Body of pancreas (tissue), 4 donors: ENCODE data around the gene HEATR5B. TPM values are rescaled to one million over a fixed set of nuclear protein-coding genes. Genes with fewer than 3 reads are reported as not detected.
A peak's percentile ranks its signal among the peaks of the same experiment; 100 is the strongest.
"Not testable (repeated sequence)": the region's sequence is repeated elsewhere in the genome, so short reads cannot be mapped to it uniquely, and the experiment has no call there.

Experiments
- ATAC-seq: fragments of 150-250 bp; one replicate; pipeline ENCODE4 v1.9.1; 2016
- DNase-seq, 4 donors: peaks; one replicate each; pipeline ENCODE4 v3.0.0-alpha.2; 2019
- H3K27ac ChIP-seq, 4 donors: fragments of 200-600 bp; sonication (generic); 1 replicate in 3 of 4; 2 replicates in 1 of 4; pipeline versions ENCODE4 v1.5.1 to v1.6.1; 2016 to 2019; ENCODE audit warnings: mild to moderate bottlenecking in 1 of 4, mixed read lengths in 1 of 4, moderate library complexity in 1 of 4
- H3K27me3 ChIP-seq, 2 donors: fragments of 200-600 bp; sonication (generic); one replicate each; pipeline ENCODE4 v1.6.0; 2016; ENCODE audit warnings: mild to moderate bottlenecking in 1 of 2
- H3K36me3 ChIP-seq, 2 donors: fragments of 200-600 bp; sonication (generic); replicated peaks in 1 of 2; 2 replicates each; pipeline ENCODE4 v1.5.1; 2016; ENCODE audit warnings: low read depth in 2 of 2; ENCODE audit not compliant: insufficient read depth in 1 of 2
- H3K4me1 ChIP-seq: fragments of 200-600 bp; sonication (generic); one replicate; pipeline ENCODE4 v1.6.0; 2016
- H3K4me3 ChIP-seq, 2 donors: fragments of 200-600 bp; sonication (generic); 1 replicate in 1 of 2; 2 replicates in 1 of 2; pipeline ENCODE4 v1.5.1; 2016 to 2019
- H3K9me3 ChIP-seq, 3 donors: fragments of 200-600 bp; sonication (generic); 1 replicate in 2 of 3; 2 replicates in 1 of 3; pipeline ENCODE4 v1.5.1; 2016
- CTCF ChIP-seq, 7 experiments: fragments of 450-650 bp in 4 of 7; fragments of 200-600 bp in 3 of 7; sonication (generic) in 3 of 7; IDR thresholded peaks; one replicate each; pipeline ENCODE4 v1.5.1; 2016 to 2019; ENCODE audit warnings: antibody characterized with exemption in 7 of 7
- POLR2A ChIP-seq, 3 donors: fragments of 450-650 bp; IDR thresholded peaks; one replicate each; pipeline ENCODE4 v1.6.1; 2016; ENCODE audit warnings: antibody characterized with exemption in 3 of 3, mild to moderate bottlenecking in 2 of 3
- WGBS, 2 donors: methylation state at CpG; one replicate each; pipeline ENCODE4 v1.1.5; 2017; 5-methylcytosine and 5-hydroxymethylcytosine counted together
- intact Hi-C: fragments of 100-400 bp; cut with DNase I; formaldehyde crosslinking; loops from one replicate; pipeline ENCODE4 v1.15.1; 2023
- total RNA-seq, 2 donors: library from RNA; depleted of rRNA; stranded (reverse); fragments of >200 nt; gene quantifications; one replicate each; pipeline ENCODE4 v1.1.0, GENCODE V29; 2016

Gene HEATR5B
- total RNA-seq, 2 donors from 2014 or later = 44.8 to 51.9 TPM

- H3K27ac ChIP-seq = peak overlapping the region in 2 of 4 donors; percentile 40 to 74
- WGBS, 2 donors = 94 to 98% methylated on average over 2 of the region's 2 CpGs
- no peak for ATAC-seq
These were observed 133.1 kb downstream of the HEATR5B start for GRCh38 chr2:36951027-36951518.

GRCh38 chr2:36949845-36950244 is 134.3 kb downstream of the HEATR5B start:
- Histone ChIP-seq H3K4me1 (peaks cover 28% of the 10 kb centered on the region), H3K4me3 (no peak overlapping the region), H3K27me3 (no peaks in the 10 kb centered on the region), H3K27ac (peak overlapping the region in 1 of 4 donors; percentile 4), H3K36me3 (no peaks in the 10 kb centered on the region), H3K9me3 (no peaks in the 10 kb centered on the region)
- intact Hi-C loops = no loop called here
- whole genome bisulfite sequencing, 2 donors = 66 to 93% methylated on average over 1 of the region's 1 CpG
- TF ChIP-seq CTCF (IDR thresholded peaks at IDR 0.05) (no peak), POLR2A (IDR thresholded peaks at IDR 0.05) (no peak)
- ATAC-seq (no peak), DNase-seq (no peak)

More at GRCh38 chr2:36951027-36951518, 133.1 kb downstream of the HEATR5B start:
- peaks cover 28% of the 10 kb centered on the region for H3K4me1 ChIP-seq
- no peak overlapping the region for H3K4me3 ChIP-seq
- intact Hi-C loops = no loop called here
- no peaks in the 10 kb centered on the region for H3K36me3 ChIP-seq
- H3K27me3 ChIP-seq = no peaks in the 10 kb centered on the region
- no peak for DNase-seq
- TF ChIP-seq POLR2A (IDR thresholded peaks at IDR 0.05) (no peak), CTCF (IDR thresholded peaks at IDR 0.05) (no peak)
- H3K9me3 ChIP-seq = no peaks in the 10 kb centered on the region

GRCh38 chr2:36945240-36945639 is 138.9 kb downstream of the HEATR5B start:
- intact Hi-C loops, H3K27me3 ChIP-seq, H3K27ac ChIP-seq, H3K36me3 ChIP-seq, DNase-seq, H3K4me3 ChIP-seq, ATAC-seq, H3K4me1 ChIP-seq, H3K9me3 ChIP-seq: not testable (repeated sequence)
- 87 to 97% methylated on average over 10 of the region's 10 CpGs for WGBS, 2 donors

GRCh38 chr2:36941867-36942266 is 142.3 kb downstream of the HEATR5B start:
- Histone ChIP-seq H3K4me3 (no peak overlapping the region), H3K27me3 (no peaks in the 10 kb centered on the region), H3K27ac (no peak overlapping the region), H3K36me3 (no peaks in the 10 kb centered on the region), H3K9me3 (no peaks in the 10 kb centered on the region), H3K4me1 (no peaks in the 10 kb centered on the region)
- 90 to 95% methylated on average over 4 of the region's 4 CpGs for WGBS, 2 donors
- TF ChIP-seq POLR2A (IDR thresholded peaks at IDR 0.05) = no peak
- no peak for TF ChIP-seq CTCF (IDR thresholded peaks at IDR 0.05)
- DNase-seq (no peak), ATAC-seq (no peak)
- intact Hi-C loops = no loop called here

GRCh38 chr2:36936526-36936925 is 147.6 kb downstream of the HEATR5B start:
- H3K4me1 ChIP-seq, H3K36me3 ChIP-seq, H3K4me3 ChIP-seq, H3K27me3 ChIP-seq, H3K27ac ChIP-seq, H3K9me3 ChIP-seq, DNase-seq, intact Hi-C loops, ATAC-seq: not testable (repeated sequence)

- 91 to 95% methylated on average over 6 of the region's 6 CpGs for WGBS, 2 donors
- H3K27me3 ChIP-seq, H3K9me3 ChIP-seq, H3K4me3 ChIP-seq, H3K36me3 ChIP-seq, intact Hi-C loops, DNase-seq, ATAC-seq: not testable (repeated sequence)
- H3K4me1 ChIP-seq = peaks cover 19% of the 10 kb centered on the region
- H3K27ac ChIP-seq = peak overlapping the region in 3 of 4 donors; percentile 23 to 75 (median 59)
These were observed 152.5 kb downstream of the HEATR5B start for GRCh38 chr2:36931688-36932087.

Other genes with a start within 250 kb of the HEATR5B start
- 10 to 100 TPM in 1 of 2 donors, 1 to 10 TPM in 1; 7.3 to 12.7 TPM for gene STRN, start 117.8 kb downstream of the HEATR5B start, total RNA-seq
- gene GPATCH11, start 146 bp upstream of the HEATR5B start, total RNA-seq = 1 to 10 TPM; 3.3 to 5.2 TPM
- gene EIF2AK2, start 72.6 kb upstream of the HEATR5B start, total RNA-seq = 10 to 100 TPM; 18.9 to 39.9 TPM
- gene SULT6B1, start 104.3 kb upstream of the HEATR5B start, total RNA-seq = not detected
- gene CEBPZOS, start 112.1 kb upstream of the HEATR5B start, total RNA-seq = 10 to 100 TPM in 1 of 2 donors, 1 to 10 TPM in 1; 9.9 to 21.8 TPM
- gene CEBPZ, start 147.2 kb upstream of the HEATR5B start, total RNA-seq = 10 to 100 TPM; 20.8 to 33.6 TPM
- gene NDUFAF7, start 147.3 kb upstream of the HEATR5B start, total RNA-seq = 10 to 100 TPM; 12.2 to 18.5 TPM
- 10 to 100 TPM in 1 of 2 donors, 1 to 10 TPM in 1; 8.2 to 15.3 TPM for gene PRKD3, start 240.5 kb upstream of the HEATR5B start, total RNA-seq